A549 (cell line): ENCODE measurements around the gene PCDH9.

Experiments used
- EP300 ChIP-seq, 2 experiments: fragments of >200 bp; sonication (Bioruptor Twin); formaldehyde crosslinking; IDR thresholded peaks; 2 replicates in 1 of 2; 3 replicates in 1 of 2; pipeline ENCODE4 v1.6.1; 2016 to 2017
- HDAC2 ChIP-seq: fragments of 200-600 bp; sonication (generic); IDR thresholded peaks from 2 replicates; pipeline ENCODE4 v1.6.1; 2016
- MYC ChIP-seq: IDR thresholded peaks from 2 replicates; pipeline ENCODE4 v1.6.1; 2012; ENCODE audit warnings: mild to moderate bottlenecking, inconsistent platforms, low read length, improper control_type of control experiment, borderline replicate concordance
- NPAS2 ChIP-seq: fragments of 250-450 bp; sonication (Bioruptor Pico); IDR thresholded peaks from 2 replicates; pipeline ENCODE4 v1.8.0; 2022; ENCODE audit warnings: mild to moderate bottlenecking, moderate library complexity, borderline replicate concordance
- NR3C1 ChIP-seq: fragments of >200 bp; sonication (Bioruptor Twin); formaldehyde crosslinking; IDR thresholded peaks from 3 replicates; pipeline ENCODE4 v1.6.1; 2017
- RCOR1 ChIP-seq: fragments of 150-350 bp; IDR thresholded peaks from 2 replicates; pipeline ENCODE4 v1.6.1; 2014; ENCODE audit warnings: antibody characterized with exemption, low read length, low read depth
- REST ChIP-seq: fragments of 200-600 bp; sonication (generic); IDR thresholded peaks from 2 replicates; pipeline ENCODE4 v1.6.1; 2016; ENCODE audit warnings: antibody characterized with exemption, mild to moderate bottlenecking, moderate library complexity
- USF2 ChIP-seq: fragments of 450-650 bp; IDR thresholded peaks from 2 replicates; pipeline ENCODE4 v1.6.1; 2014; ENCODE audit warnings: antibody characterized with exemption
- TF ChIP-seq, protein P1 (sequence below): fragments of >200 bp; sonication (Bioruptor Twin); formaldehyde crosslinking; IDR thresholded peaks from 3 replicates; pipeline ENCODE4 v1.5.1; 2016
- TF ChIP-seq, protein P2 (sequence below): fragments of >200 bp; sonication (Bioruptor Twin); formaldehyde crosslinking; IDR thresholded peaks from 3 replicates; pipeline ENCODE4 v1.6.1; 2016

- TF ChIP-seq, protein P1, sequence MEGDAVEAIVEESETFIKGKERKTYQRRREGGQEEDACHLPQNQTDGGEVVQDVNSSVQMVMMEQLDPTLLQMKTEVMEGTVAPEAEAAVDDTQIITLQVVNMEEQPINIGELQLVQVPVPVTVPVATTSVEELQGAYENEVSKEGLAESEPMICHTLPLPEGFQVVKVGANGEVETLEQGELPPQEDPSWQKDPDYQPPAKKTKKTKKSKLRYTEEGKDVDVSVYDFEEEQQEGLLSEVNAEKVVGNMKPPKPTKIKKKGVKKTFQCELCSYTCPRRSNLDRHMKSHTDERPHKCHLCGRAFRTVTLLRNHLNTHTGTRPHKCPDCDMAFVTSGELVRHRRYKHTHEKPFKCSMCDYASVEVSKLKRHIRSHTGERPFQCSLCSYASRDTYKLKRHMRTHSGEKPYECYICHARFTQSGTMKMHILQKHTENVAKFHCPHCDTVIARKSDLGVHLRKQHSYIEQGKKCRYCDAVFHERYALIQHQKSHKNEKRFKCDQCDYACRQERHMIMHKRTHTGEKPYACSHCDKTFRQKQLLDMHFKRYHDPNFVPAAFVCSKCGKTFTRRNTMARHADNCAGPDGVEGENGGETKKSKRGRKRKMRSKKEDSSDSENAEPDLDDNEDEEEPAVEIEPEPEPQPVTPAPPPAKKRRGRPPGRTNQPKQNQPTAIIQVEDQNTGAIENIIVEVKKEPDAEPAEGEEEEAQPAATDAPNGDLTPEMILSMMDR = no peak
- TF ChIP-seq NPAS2 (CRISPR knock-in tag) = no peak
- no peak for TF ChIP-seq HDAC2
- TF ChIP-seq RCOR1 = no peak
- TF ChIP-seq MYC = no peak
- no peak for TF ChIP-seq NR3C1
- no peak for TF ChIP-seq USF2
- TF ChIP-seq EP300 (IDR thresholded peaks at IDR 0.05) = no peak
- TF ChIP-seq, protein P2, sequence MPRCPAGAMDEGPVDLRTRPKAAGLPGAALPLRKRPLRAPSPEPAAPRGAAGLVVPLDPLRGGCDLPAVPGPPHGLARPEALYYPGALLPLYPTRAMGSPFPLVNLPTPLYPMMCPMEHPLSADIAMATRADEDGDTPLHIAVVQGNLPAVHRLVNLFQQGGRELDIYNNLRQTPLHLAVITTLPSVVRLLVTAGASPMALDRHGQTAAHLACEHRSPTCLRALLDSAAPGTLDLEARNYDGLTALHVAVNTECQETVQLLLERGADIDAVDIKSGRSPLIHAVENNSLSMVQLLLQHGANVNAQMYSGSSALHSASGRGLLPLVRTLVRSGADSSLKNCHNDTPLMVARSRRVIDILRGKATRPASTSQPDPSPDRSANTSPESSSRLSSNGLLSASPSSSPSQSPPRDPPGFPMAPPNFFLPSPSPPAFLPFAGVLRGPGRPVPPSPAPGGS = no peak
- no peak for TF ChIP-seq REST
Measured at GRCh38 chr13:66341635-66342377, 888.3 kb downstream of the PCDH9 start.
